WTC11 (cell line): ENCODE data around the gene SPN.
"Not testable (repeated sequence)": the region's sequence is repeated elsewhere in the genome, so short reads cannot be mapped to it uniquely, and the experiment has no call there.

Experiments used
- CREM ChIP-seq: sonication (generic); formaldehyde crosslinking; IDR thresholded peaks from 2 replicates; pipeline ENCODE4 v1.8.1; 2022; ENCODE audit warnings: mild to moderate bottlenecking, missing genetic modification reagents, moderate library complexity
- ESRRA ChIP-seq: sonication (generic); formaldehyde crosslinking; IDR thresholded peaks from 2 replicates; pipeline ENCODE4 v1.8.1; 2022; ENCODE audit warnings: mild to moderate bottlenecking, missing genetic modification reagents, borderline replicate concordance
- GTF2I ChIP-seq: fragments of 250-450 bp; sonication (Bioruptor Pico); conservative IDR thresholded peaks from 2 replicates; pipeline ENCODE4 v1.4.0; 2021; ENCODE audit warnings: mild to moderate bottlenecking
- NR1H2 ChIP-seq: sonication (generic); formaldehyde crosslinking; IDR thresholded peaks from 2 replicates; pipeline ENCODE4 v1.9.0; 2021; ENCODE audit warnings: mild to moderate bottlenecking, moderate library complexity, missing genetic modification reagents
- RORB ChIP-seq: fragments of 250-450 bp; sonication (Bioruptor Pico); IDR thresholded peaks from 2 replicates; pipeline ENCODE4 v1.9.0; 2021; ENCODE audit warnings: mild to moderate bottlenecking
- ZBTB21 ChIP-seq: sonication (generic); formaldehyde crosslinking; IDR thresholded peaks from 2 replicates; pipeline ENCODE4 v1.8.1; 2023; ENCODE audit warnings: mild to moderate bottlenecking, missing genetic modification reagents, borderline replicate concordance
- ZNF263 ChIP-seq: sonication (generic); formaldehyde crosslinking; IDR thresholded peaks from 2 replicates; pipeline ENCODE4 v1.8.1; 2022; ENCODE audit warnings: low read depth, mild to moderate bottlenecking, moderate library complexity, missing genetic modification reagents
- TF ChIP-seq, protein P1 (sequence below): fragments of 200-600 bp; IDR thresholded peaks from 2 replicates; pipeline ENCODE4 v1.8.0; 2022; ENCODE audit warnings: antibody characterized with exemption
- TF ChIP-seq, protein P2 (sequence below): sonication (generic); formaldehyde crosslinking; IDR thresholded peaks from 2 replicates; pipeline ENCODE4 v1.8.0; 2022; ENCODE audit warnings: mild to moderate bottlenecking, missing genetic modification reagents
- TF ChIP-seq, protein P3 (sequence below): sonication (generic); formaldehyde crosslinking; IDR thresholded peaks from 2 replicates; pipeline ENCODE4 v1.8.0; 2022; ENCODE audit warnings: mild to moderate bottlenecking, missing genetic modification reagents
- TF ChIP-seq, protein P4 (sequence below): sonication (generic); formaldehyde crosslinking; IDR thresholded peaks from 2 replicates; pipeline ENCODE4 v1.8.1; 2023; ENCODE audit warnings: mild to moderate bottlenecking, missing genetic modification reagents, moderate library complexity
- TF ChIP-seq, protein P5 (sequence below): fragments of 250-450 bp; sonication (Bioruptor Pico); IDR thresholded peaks from 2 replicates; pipeline ENCODE4 v2.1.2; 2022; ENCODE audit warnings: mild to moderate bottlenecking, moderate library complexity
- TF ChIP-seq, protein P6 (sequence below): sonication (generic); formaldehyde crosslinking; conservative IDR thresholded peaks from 2 replicates; pipeline ENCODE4 v1.8.1; 2023; ENCODE audit warnings: mild to moderate bottlenecking, low read depth, missing genetic modification reagents, moderate library complexity

DNA sequence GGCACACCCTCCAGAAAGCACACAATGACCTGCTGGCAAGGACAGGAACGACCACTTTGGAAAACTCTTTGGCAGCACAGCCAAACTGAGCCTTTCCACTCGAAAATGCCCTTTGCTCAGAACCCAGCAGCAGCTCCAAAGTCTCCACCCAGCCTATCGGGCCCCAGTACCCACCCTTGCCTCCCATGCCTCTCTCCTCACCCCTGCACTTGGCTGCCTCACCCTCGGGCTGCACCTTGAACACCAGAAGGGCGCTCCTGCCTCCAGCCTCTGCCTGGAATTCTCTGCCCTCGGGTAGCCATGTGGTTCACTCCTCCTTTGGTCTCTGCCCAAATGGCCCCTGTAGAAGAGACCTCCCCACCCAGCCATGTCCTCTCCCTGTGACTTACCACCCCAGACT lies 46.9 kb upstream of the SPN start:
- TF ChIP-seq, protein P1, sequence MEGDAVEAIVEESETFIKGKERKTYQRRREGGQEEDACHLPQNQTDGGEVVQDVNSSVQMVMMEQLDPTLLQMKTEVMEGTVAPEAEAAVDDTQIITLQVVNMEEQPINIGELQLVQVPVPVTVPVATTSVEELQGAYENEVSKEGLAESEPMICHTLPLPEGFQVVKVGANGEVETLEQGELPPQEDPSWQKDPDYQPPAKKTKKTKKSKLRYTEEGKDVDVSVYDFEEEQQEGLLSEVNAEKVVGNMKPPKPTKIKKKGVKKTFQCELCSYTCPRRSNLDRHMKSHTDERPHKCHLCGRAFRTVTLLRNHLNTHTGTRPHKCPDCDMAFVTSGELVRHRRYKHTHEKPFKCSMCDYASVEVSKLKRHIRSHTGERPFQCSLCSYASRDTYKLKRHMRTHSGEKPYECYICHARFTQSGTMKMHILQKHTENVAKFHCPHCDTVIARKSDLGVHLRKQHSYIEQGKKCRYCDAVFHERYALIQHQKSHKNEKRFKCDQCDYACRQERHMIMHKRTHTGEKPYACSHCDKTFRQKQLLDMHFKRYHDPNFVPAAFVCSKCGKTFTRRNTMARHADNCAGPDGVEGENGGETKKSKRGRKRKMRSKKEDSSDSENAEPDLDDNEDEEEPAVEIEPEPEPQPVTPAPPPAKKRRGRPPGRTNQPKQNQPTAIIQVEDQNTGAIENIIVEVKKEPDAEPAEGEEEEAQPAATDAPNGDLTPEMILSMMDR, result not testable (repeated sequence)
- not testable (repeated sequence) for TF ChIP-seq ESRRA (CRISPR knock-in tag); GTF2I; RORB; ZBTB21 (CRISPR knock-in tag); NR1H2 (CRISPR knock-in tag); ZNF263; CREM (CRISPR knock-in tag)
- TF ChIP-seq, protein P2, sequence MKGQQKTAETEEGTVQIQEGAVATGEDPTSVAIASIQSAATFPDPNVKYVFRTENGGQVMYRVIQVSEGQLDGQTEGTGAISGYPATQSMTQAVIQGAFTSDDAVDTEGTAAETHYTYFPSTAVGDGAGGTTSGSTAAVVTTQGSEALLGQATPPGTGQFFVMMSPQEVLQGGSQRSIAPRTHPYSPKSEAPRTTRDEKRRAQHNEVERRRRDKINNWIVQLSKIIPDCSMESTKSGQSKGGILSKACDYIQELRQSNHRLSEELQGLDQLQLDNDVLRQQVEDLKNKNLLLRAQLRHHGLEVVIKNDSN (CRISPR knock-in tag), result not testable (repeated sequence)
- TF ChIP-seq, protein P3, sequence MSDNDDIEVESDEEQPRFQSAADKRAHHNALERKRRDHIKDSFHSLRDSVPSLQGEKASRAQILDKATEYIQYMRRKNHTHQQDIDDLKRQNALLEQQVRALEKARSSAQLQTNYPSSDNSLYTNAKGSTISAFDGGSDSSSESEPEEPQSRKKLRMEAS (CRISPR knock-in tag), result not testable (repeated sequence)
- TF ChIP-seq, protein P4, sequence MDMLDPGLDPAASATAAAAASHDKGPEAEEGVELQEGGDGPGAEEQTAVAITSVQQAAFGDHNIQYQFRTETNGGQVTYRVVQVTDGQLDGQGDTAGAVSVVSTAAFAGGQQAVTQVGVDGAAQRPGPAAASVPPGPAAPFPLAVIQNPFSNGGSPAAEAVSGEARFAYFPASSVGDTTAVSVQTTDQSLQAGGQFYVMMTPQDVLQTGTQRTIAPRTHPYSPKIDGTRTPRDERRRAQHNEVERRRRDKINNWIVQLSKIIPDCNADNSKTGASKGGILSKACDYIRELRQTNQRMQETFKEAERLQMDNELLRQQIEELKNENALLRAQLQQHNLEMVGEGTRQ (CRISPR knock-in tag), result not testable (repeated sequence)
- TF ChIP-seq, protein P5, sequence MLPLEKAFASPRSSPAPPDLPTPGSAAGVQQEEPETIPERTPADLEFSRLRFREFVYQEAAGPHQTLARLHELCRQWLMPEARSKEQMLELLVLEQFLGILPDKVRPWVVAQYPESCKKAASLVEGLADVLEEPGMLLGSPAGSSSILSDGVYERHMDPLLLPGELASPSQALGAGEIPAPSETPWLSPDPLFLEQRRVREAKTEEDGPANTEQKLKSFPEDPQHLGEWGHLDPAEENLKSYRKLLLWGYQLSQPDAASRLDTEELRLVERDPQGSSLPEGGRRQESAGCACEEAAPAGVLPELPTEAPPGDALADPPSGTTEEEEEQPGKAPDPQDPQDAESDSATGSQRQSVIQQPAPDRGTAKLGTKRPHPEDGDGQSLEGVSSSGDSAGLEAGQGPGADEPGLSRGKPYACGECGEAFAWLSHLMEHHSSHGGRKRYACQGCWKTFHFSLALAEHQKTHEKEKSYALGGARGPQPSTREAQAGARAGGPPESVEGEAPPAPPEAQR (CRISPR knock-in tag), result not testable (repeated sequence)
- TF ChIP-seq, protein P6, sequence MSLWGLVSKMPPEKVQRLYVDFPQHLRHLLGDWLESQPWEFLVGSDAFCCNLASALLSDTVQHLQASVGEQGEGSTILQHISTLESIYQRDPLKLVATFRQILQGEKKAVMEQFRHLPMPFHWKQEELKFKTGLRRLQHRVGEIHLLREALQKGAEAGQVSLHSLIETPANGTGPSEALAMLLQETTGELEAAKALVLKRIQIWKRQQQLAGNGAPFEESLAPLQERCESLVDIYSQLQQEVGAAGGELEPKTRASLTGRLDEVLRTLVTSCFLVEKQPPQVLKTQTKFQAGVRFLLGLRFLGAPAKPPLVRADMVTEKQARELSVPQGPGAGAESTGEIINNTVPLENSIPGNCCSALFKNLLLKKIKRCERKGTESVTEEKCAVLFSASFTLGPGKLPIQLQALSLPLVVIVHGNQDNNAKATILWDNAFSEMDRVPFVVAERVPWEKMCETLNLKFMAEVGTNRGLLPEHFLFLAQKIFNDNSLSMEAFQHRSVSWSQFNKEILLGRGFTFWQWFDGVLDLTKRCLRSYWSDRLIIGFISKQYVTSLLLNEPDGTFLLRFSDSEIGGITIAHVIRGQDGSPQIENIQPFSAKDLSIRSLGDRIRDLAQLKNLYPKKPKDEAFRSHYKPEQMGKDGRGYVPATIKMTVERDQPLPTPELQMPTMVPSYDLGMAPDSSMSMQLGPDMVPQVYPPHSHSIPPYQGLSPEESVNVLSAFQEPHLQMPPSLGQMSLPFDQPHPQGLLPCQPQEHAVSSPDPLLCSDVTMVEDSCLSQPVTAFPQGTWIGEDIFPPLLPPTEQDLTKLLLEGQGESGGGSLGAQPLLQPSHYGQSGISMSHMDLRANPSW, result not testable (repeated sequence)
